T-cell (primary cell): ENCODE results near the gene DACT2. TPM values are rescaled to one million over a fixed set of nuclear protein-coding genes. Genes with fewer than 3 reads are reported as not detected.
"Not testable (repeated sequence)": the region's sequence is repeated elsewhere in the genome, so short reads cannot be mapped to it uniquely, and the experiment has no call there.

Experiments used
- ATAC-seq, 4 experiments: fragments of 200-7000 bp in 3 of 4; fragments of 150-1000 bp in 1 of 4; cut with Tn5 transposase; replicated peaks in 1 of 4; 1 replicate in 3 of 4; 2 replicates in 1 of 4; pipeline ENCODE4 v1.10.0; 2021; ENCODE audit warnings: moderate library complexity in 3 of 4, mild to moderate bottlenecking in 2 of 4, moderate number of reproducible peaks in 1 of 4
- CTCF ChIA-PET, 2 donors: fragments of 300-600 bp; sonication (Branson Sonifier 250); formaldehyde crosslinking; loops; one replicate each; lab custom pipeline; 2022; ENCODE audit warnings: antibody characterized with exemption in 2 of 2; lab: Charles Lee
- POLR2A ChIA-PET, 2 donors: fragments of 300-600 bp; sonication (Branson Sonifier 250); formaldehyde crosslinking; loops; one replicate each; lab custom pipeline; 2022; ENCODE audit warnings: antibody characterized with exemption in 2 of 2; lab: Charles Lee
- DNase-seq, 35 experiments: peaks; one replicate each; pipeline versions ENCODE4 v3.0.0 to v3.0.0-alpha.2; 2013 to 2023
- H3K27ac ChIP-seq: one replicate; pipeline ENCODE4 v1.5.1; 2013; ENCODE audit warnings: low read length
- H3K27me3 ChIP-seq, 2 experiments: replicated peaks in 1 of 2; 1 replicate in 1 of 2; 2 replicates in 1 of 2; pipeline versions ENCODE4 v1.6.1 to v1.7.0; 2013; ENCODE audit warnings: low read length in 1 of 2, mixed read lengths in 1 of 2; ENCODE audit not compliant: control insufficient read depth in 2 of 2, insufficient read depth in 2 of 2; ENCODE audit errors: extremely low read depth in 1 of 2
- H3K36me3 ChIP-seq, 2 donors: 1 replicate in 1 of 2; 2 replicates in 1 of 2; pipeline versions ENCODE4 v1.6.1 to v1.7.0; 2013; ENCODE audit warnings: low read length in 1 of 2; ENCODE audit not compliant: control insufficient read depth in 2 of 2, insufficient read depth in 1 of 2; ENCODE audit errors: extremely low read depth in 1 of 2
- H3K4me1 ChIP-seq, 2 experiments: 1 replicate in 1 of 2; 2 replicates in 1 of 2; pipeline versions ENCODE4 v1.6.1 to v1.7.0; 2013; ENCODE audit warnings: low read length in 2 of 2, mixed read lengths in 1 of 2; ENCODE audit not compliant: insufficient read depth in 2 of 2, control insufficient read depth in 1 of 2; ENCODE audit errors: extremely low read depth in 1 of 2
- H3K4me3 ChIP-seq, 2 donors: 1 replicate in 1 of 2; 2 replicates in 1 of 2; pipeline versions ENCODE4 v1.5.1 to v1.7.0; 2013; ENCODE audit warnings: mild to moderate bottlenecking in 2 of 2, low read length in 1 of 2, moderate library complexity in 1 of 2; ENCODE audit not compliant: control insufficient read depth in 1 of 2; ENCODE audit errors: extremely low read depth in 1 of 2
- H3K9me3 ChIP-seq: 2 replicates; pipeline ENCODE4 v1.7.0; 2013
- H3K27ac Mint-ChIP-seq, 2 donors: one replicate each; pipeline ENCODE4 v1.8.0; 2020 to 2021; ENCODE audit warnings: mild to moderate bottlenecking in 2 of 2, mixed read lengths in 2 of 2
- H3K27me3 Mint-ChIP-seq, 2 donors: one replicate each; pipeline ENCODE4 v1.8.0; 2021 to 2022; ENCODE audit warnings: mixed read lengths in 2 of 2
- H3K36me3 Mint-ChIP-seq: one replicate; pipeline ENCODE4 v1.8.0; 2021; ENCODE audit warnings: mixed read lengths
- H3K4me1 Mint-ChIP-seq, 3 donors: one replicate each; pipeline ENCODE4 v1.8.0; 2020 to 2022; ENCODE audit warnings: mixed read lengths in 3 of 3, mild to moderate bottlenecking in 1 of 3
- H3K4me3 Mint-ChIP-seq, 3 donors: one replicate each; pipeline ENCODE4 v1.8.0; 2020 to 2022; ENCODE audit warnings: mild to moderate bottlenecking in 3 of 3, mixed read lengths in 3 of 3, moderate library complexity in 3 of 3
- H3K9me3 Mint-ChIP-seq, 3 donors: one replicate each; pipeline ENCODE4 v1.8.0; 2020 to 2022; ENCODE audit warnings: mixed read lengths in 3 of 3
- WGBS: methylation state at CpG from one replicate; pipeline ENCODE4 v1.1.5; 2013; ENCODE audit warnings: missing lambda C conversion rate; ENCODE audit not compliant: insufficient coverage; 5-methylcytosine and 5-hydroxymethylcytosine counted together
- total RNA-seq, 35 experiments: library from RNA in 6 of 35; stranded (reverse) in 6 of 35; fragments of 120-200 nt in 1 of 35; gene quantifications; one replicate each; pipeline versions ENCODE4 v1.2.1 to v1.2.4 and lab custom pipeline; 2013 to 2026

DACT2 gene
- total RNA-seq, 5 donors from 2014 or later (not counting 1 experiment from before 2014, with no cell fraction given): not detected

GRCh38 chr6:168358842-168359420 lies 39.4 kb upstream of the DACT2 start:
- ChIA-PET POLR2A (no interaction called here), CTCF (no interaction called here)
- Histone ChIP-seq H3K4me1 (no peaks in the 10 kb centered on the region), H3K27ac (no peak overlapping the region), H3K36me3 (no peaks in the 10 kb centered on the region), H3K4me3 (no peak overlapping the region), H3K9me3 (no peaks in the 10 kb centered on the region), H3K27me3 (peaks cover 0 to 21% of the 10 kb centered on the region in 2 experiments)
- no peak overlapping the region for H3K27ac Mint-ChIP-seq
- H3K4me3 Mint-ChIP-seq: no peak overlapping the region
- DNase-seq: no peak
- no peaks in the 10 kb centered on the region for H3K36me3 Mint-ChIP-seq
- peaks cover 3 to 14% of the 10 kb centered on the region in 2 donors for H3K27me3 Mint-ChIP-seq
- 92% methylated on average over 11 of the region's 20 CpGs for WGBS
- peaks cover 0 to 11% (median 0%) of the 10 kb centered on the region in 3 donors for H3K9me3 Mint-ChIP-seq
- no peak for ATAC-seq
- H3K4me1 Mint-ChIP-seq: no peaks in the 10 kb centered on the region

DNA sequence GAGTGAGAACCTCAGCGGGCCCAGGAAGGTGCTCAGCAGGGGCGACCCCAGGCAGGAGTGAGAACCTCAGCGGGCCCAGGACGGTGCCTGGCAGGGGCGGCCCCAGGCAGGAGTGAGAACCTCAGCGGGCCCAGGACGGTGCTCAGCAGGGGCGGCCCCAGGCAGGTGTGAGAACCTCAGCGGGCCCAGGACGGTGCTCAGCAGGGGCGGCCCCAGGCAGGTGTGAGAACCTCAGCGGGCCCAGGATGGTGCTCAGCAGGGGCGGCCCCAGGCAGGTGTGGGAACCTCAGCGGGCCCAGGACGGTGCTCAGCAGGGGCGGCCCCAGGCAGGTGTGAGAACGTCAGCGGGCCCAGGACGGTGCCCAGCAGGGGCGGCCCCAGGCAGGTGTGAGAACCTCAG lies 37.3 kb upstream of the DACT2 start:
- H3K27me3 ChIP-seq: peaks cover 0 to 21% of the 10 kb centered on the region in 2 experiments
- ATAC-seq, CTCF ChIA-PET, H3K36me3 Mint-ChIP-seq, H3K9me3 ChIP-seq, H3K27ac ChIP-seq, DNase-seq, H3K4me3 Mint-ChIP-seq, H3K4me3 ChIP-seq, POLR2A ChIA-PET, H3K4me1 Mint-ChIP-seq, H3K27ac Mint-ChIP-seq, H3K4me1 ChIP-seq, H3K36me3 ChIP-seq: not testable (repeated sequence)
- WGBS: 80% methylated on average over 1 of the region's 20 CpGs
- H3K27me3 Mint-ChIP-seq: peaks cover 5 to 12% of the 10 kb centered on the region in 2 donors
- peaks cover 0 to 11% (median 0%) of the 10 kb centered on the region in 3 donors for H3K9me3 Mint-ChIP-seq

DNA sequence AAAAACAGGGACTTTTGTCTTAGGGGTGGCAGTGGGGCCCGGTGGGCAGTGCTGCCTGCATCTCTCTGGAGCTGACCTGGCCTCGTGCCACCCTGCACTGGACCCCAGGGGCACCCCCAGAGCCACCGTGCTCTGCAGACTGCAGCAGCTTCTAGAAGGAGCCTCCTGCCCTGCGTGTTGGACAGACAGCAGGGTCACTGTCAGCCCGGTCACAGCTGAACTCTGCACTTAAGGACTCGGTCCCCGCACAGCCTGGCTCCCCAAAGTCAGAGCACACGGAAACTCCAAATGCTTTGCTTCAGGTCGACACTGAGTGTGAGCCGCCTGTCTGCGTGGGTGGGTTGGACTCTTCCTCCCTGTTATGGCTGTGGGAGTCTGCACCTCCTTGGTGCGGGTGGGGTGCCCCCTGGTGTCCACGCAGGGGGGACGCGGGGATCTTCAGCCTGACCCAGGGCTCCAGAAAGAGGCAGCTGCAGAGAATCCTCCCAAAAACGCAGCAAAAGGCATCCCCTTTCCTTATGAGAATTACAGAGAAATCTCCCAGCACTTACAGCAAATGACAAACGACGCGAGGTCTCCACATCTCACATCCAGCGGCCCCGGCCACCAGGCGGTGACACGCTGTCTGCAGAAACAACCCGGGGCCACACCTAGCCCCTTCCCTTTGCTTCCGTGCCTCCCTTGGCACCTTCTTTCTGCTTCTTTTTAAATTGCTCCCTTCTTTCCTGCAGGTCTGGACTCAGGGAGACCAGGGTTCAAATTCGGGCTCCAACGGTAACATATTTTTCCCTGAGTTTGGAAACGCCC lies 36.3 kb upstream of the DACT2 start:
- H3K36me3 Mint-ChIP-seq: no peaks in the 10 kb centered on the region
- H3K4me3 ChIP-seq: no peak overlapping the region
- no peak for ATAC-seq
- H3K36me3 ChIP-seq: no peaks in the 10 kb centered on the region
- no peaks in the 10 kb centered on the region for H3K4me1 ChIP-seq
- no peak for DNase-seq
- no peaks in the 10 kb centered on the region for H3K4me1 Mint-ChIP-seq
- H3K27me3 ChIP-seq: peaks cover 0 to 21% of the 10 kb centered on the region in 2 experiments
- no peaks in the 10 kb centered on the region for H3K9me3 ChIP-seq
- H3K9me3 Mint-ChIP-seq: peaks cover 0 to 4% (median 0%) of the 10 kb centered on the region in 3 donors
- ChIA-PET CTCF (no interaction called here), POLR2A (no interaction called here)
- H3K27me3 Mint-ChIP-seq: peaks cover 5 to 7% of the 10 kb centered on the region in 2 donors
- H3K27ac ChIP-seq: no peak overlapping the region
- WGBS: 53% methylated on average over 22 of the region's 28 CpGs
- no peak overlapping the region for H3K27ac Mint-ChIP-seq
- H3K4me3 Mint-ChIP-seq: no peak overlapping the region

DNA sequence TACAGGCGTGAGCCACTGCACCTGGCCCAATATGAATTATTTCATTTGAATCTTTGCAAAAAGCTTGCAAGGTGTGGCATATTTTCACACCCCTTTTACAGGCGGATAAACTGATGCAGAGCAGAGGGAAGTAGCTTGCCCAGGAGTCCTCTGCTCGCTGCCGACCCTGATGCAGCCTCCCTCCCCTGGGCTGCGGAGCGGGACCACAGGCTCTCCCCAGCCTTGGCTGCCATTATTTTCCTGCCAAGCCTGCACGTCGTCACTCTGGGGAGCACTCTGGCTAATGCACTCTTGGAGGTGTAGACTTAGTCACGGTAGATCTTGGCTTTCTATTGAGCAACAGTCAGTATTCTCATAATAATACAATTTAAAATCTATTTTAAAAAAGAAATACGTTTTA lies 34.8 kb upstream of the DACT2 start:
- ChIA-PET CTCF (no interaction called here), POLR2A (no interaction called here)
- Mint-ChIP-seq H3K27me3 (peaks cover 3 to 18% of the 10 kb centered on the region in 2 donors), H3K4me1 (no peaks in the 10 kb centered on the region), H3K36me3 (no peaks in the 10 kb centered on the region), H3K9me3 (no peaks in the 10 kb centered on the region), H3K27ac (no peak overlapping the region), H3K4me3 (no peak overlapping the region)
- H3K9me3 ChIP-seq: no peaks in the 10 kb centered on the region
- H3K27ac ChIP-seq: no peak overlapping the region
- WGBS: 81% methylated on average over 4 of the region's 10 CpGs
- ATAC-seq (no peak), DNase-seq (no peak)
- peaks cover 0 to 24% of the 10 kb centered on the region in 2 experiments for H3K27me3 ChIP-seq
- no peak overlapping the region for H3K4me3 ChIP-seq
- no peaks in the 10 kb centered on the region for H3K36me3 ChIP-seq
- no peaks in the 10 kb centered on the region for H3K4me1 ChIP-seq

- ATAC-seq (no peak), DNase-seq (no peak)
- Mint-ChIP-seq H3K36me3 (no peaks in the 10 kb centered on the region), H3K4me3 (no peak overlapping the region), H3K9me3 (no peaks in the 10 kb centered on the region), H3K4me1 (no peaks in the 10 kb centered on the region), H3K27me3 (peaks cover 3 to 16% of the 10 kb centered on the region in 2 donors), H3K27ac (no peak overlapping the region)
- POLR2A ChIA-PET: no interaction called here
- 86% methylated on average over 7 of the region's 9 CpGs for WGBS
- Histone ChIP-seq H3K27me3 (peaks cover 0 to 30% of the 10 kb centered on the region in 2 experiments), H3K36me3 (no peaks in the 10 kb centered on the region), H3K27ac (no peak overlapping the region), H3K4me3 (no peak overlapping the region), H3K4me1 (no peaks in the 10 kb centered on the region), H3K9me3 (no peaks in the 10 kb centered on the region)
- CTCF ChIA-PET: no interaction called here
Measured at GRCh38 chr6:168353041-168353440, 33.5 kb upstream of the DACT2 start.

DNA sequence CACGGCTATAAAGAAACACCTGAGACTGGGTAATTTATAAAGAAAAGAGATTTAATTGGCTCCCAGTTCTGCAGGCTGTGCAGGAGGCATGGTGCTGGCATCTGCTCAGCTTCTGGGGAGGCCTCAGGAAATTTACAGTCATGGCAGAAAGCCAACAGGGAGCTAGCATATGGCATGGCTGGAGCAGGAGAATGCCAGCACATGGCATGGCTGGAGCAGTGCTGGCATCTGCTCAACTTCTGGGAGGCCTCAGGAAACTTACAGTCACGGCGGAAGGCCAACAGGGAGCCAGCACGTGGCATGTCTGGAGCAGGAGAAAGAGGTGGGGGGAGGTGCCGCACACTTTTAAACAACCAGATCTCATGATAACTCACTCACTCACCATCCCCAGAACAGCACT lies 32.5 kb upstream of the DACT2 start:
- Mint-ChIP-seq H3K4me3 (no peak overlapping the region), H3K27ac (no peak overlapping the region), H3K9me3 (no peaks in the 10 kb centered on the region), H3K27me3 (peaks cover 5 to 16% of the 10 kb centered on the region in 2 donors), H3K4me1 (no peaks in the 10 kb centered on the region), H3K36me3 (no peaks in the 10 kb centered on the region)
- DNase-seq (no peak), ATAC-seq (no peak)
- H3K27ac ChIP-seq: no peak overlapping the region
- ChIA-PET CTCF (no interaction called here), POLR2A (no interaction called here)
- no peak overlapping the region for H3K4me3 ChIP-seq
- no peaks in the 10 kb centered on the region for H3K4me1 ChIP-seq
- H3K36me3 ChIP-seq: no peaks in the 10 kb centered on the region
- no peaks in the 10 kb centered on the region for H3K9me3 ChIP-seq
- 100% methylated on average over 1 of the region's 5 CpGs for WGBS
- H3K27me3 ChIP-seq: peaks cover 0 to 39% of the 10 kb centered on the region in 2 experiments
